Measurements from ENCODE around the gene GPR173.

Gene GPR173

GRCh38 chrX:53071604-53072417 lies 23.2 kb downstream of the GPR173 start:
- DNase-seq (ENCODE audit: low spot score) = peak; percentile 66

GRCh38 chrX:53072418-53073114 lies 24.0 kb downstream of the GPR173 start:
- DNase-seq (ENCODE audit: low spot score) = no peak

GRCh38 chrX:53073115-53073586 lies 24.6 kb downstream of the GPR173 start:
- DNase-seq (ENCODE audit: low spot score) = peak; percentile 44

- no peak for DNase-seq (ENCODE audit: low spot score)
These were observed 26.4 kb downstream of the GPR173 start for GRCh38 chrX:53075011-53075410.

GRCh38 chrX:53076671-53077070 lies 28.1 kb downstream of the GPR173 start:
- DNase-seq (ENCODE audit: low spot score) = no peak

- no peak for DNase-seq (ENCODE audit: low spot score)
These were observed 28.9 kb downstream of the GPR173 start for GRCh38 chrX:53077207-53078197.

- no peak for DNase-seq (ENCODE audit: low spot score)
These were observed 30.4 kb downstream of the GPR173 start for GRCh38 chrX:53078943-53079342.

GRCh38 chrX:53080628-53081580 lies 32.3 kb downstream of the GPR173 start:
- DNase-seq (ENCODE audit: low spot score) = no peak

- peak; percentile 93 for DNase-seq (ENCODE audit: low spot score)
These were observed 33.6 kb downstream of the GPR173 start, which contains the start of gene TSPYL2 for GRCh38 chrX:53081925-53082772. Gene TSPYL2 (plus strand): TSS chrX:53082367. CDS start chrX:53082499, 132 bp downstream.

- no peak for DNase-seq (ENCODE audit: low spot score)
These were observed 34.4 kb downstream of the GPR173 start for GRCh38 chrX:53082773-53083616.

- DNase-seq (ENCODE audit: low spot score) = no peak
These were observed 35.5 kb downstream of the GPR173 start for GRCh38 chrX:53084043-53084570.

- DNase-seq (ENCODE audit: low spot score) = no peak
These were observed 36.3 kb downstream of the GPR173 start for GRCh38 chrX:53084863-53085262.

- DNase-seq (ENCODE audit: low spot score) = no peak
These were observed 37.2 kb downstream of the GPR173 start for GRCh38 chrX:53085661-53086229.

GRCh38 chrX:53086464-53086863 lies 37.9 kb downstream of the GPR173 start:
- no peak for DNase-seq (ENCODE audit: low spot score)

- DNase-seq (ENCODE audit: low spot score) = no peak
These were observed 38.8 kb downstream of the GPR173 start for GRCh38 chrX:53087388-53087831.

- peak; percentile 82 for DNase-seq (ENCODE audit: low spot score)
These were observed 39.8 kb downstream of the GPR173 start for GRCh38 chrX:53088136-53088974.

GRCh38 chrX:53089224-53089842 lies 40.7 kb downstream of the GPR173 start:
- DNase-seq (ENCODE audit: low spot score) = peak; percentile 37
